ENCODE measurements around the gene KCNAB1. TPM values are rescaled to one million over a fixed set of nuclear protein-coding genes. Genes with fewer than 3 reads are reported as not detected.

KCNAB1 gene
- total RNA-seq, 1 donor from 2014 or later, result 0.21 TPM

- TF ChIP-seq, protein P1, sequence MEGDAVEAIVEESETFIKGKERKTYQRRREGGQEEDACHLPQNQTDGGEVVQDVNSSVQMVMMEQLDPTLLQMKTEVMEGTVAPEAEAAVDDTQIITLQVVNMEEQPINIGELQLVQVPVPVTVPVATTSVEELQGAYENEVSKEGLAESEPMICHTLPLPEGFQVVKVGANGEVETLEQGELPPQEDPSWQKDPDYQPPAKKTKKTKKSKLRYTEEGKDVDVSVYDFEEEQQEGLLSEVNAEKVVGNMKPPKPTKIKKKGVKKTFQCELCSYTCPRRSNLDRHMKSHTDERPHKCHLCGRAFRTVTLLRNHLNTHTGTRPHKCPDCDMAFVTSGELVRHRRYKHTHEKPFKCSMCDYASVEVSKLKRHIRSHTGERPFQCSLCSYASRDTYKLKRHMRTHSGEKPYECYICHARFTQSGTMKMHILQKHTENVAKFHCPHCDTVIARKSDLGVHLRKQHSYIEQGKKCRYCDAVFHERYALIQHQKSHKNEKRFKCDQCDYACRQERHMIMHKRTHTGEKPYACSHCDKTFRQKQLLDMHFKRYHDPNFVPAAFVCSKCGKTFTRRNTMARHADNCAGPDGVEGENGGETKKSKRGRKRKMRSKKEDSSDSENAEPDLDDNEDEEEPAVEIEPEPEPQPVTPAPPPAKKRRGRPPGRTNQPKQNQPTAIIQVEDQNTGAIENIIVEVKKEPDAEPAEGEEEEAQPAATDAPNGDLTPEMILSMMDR (IDR thresholded peaks at IDR 0.05), result no peak
- H3K36me3 Mint-ChIP-seq (ENCODE audit: unreplicated experiment), result no peaks in the 10 kb centered on the region
- no peaks in the 10 kb centered on the region for H3K9me3 Mint-ChIP-seq (ENCODE audit: unreplicated experiment)
- H3K27me3 Mint-ChIP-seq (ENCODE audit: unreplicated experiment), result peaks cover 14% of the 10 kb centered on the region
- DNase-seq (ENCODE audit: extremely low spot score, unreplicated experiment), result no peak
- H3K27ac Mint-ChIP-seq (ENCODE audit: unreplicated experiment), result no peak overlapping the region
- H3K4me1 Mint-ChIP-seq (ENCODE audit: unreplicated experiment), result peaks cover 7% of the 10 kb centered on the region
- no peak overlapping the region for H3K4me3 Mint-ChIP-seq (ENCODE audit: unreplicated experiment)
These were observed 177.6 kb downstream of the KCNAB1 start for GRCh38 chr3:156298014-156298413.

- TF ChIP-seq, protein P1 (IDR thresholded peaks at IDR 0.05), result no peak
- Mint-ChIP-seq H3K4me1 (ENCODE audit: unreplicated experiment) (peaks cover 7% of the 10 kb centered on the region), H3K27ac (ENCODE audit: unreplicated experiment) (no peak overlapping the region), H3K27me3 (ENCODE audit: unreplicated experiment) (peaks cover 5% of the 10 kb centered on the region), H3K9me3 (ENCODE audit: unreplicated experiment) (no peaks in the 10 kb centered on the region), H3K36me3 (ENCODE audit: unreplicated experiment) (no peaks in the 10 kb centered on the region), H3K4me3 (ENCODE audit: unreplicated experiment) (no peak overlapping the region)
- DNase-seq (ENCODE audit: extremely low spot score, unreplicated experiment), result no peak
These were observed 178.6 kb downstream of the KCNAB1 start for GRCh38 chr3:156298938-156299337.

GRCh38 chr3:156299569-156299968 lies 179.2 kb downstream of the KCNAB1 start:
- Mint-ChIP-seq H3K27ac (ENCODE audit: unreplicated experiment) (no peak overlapping the region), H3K4me1 (ENCODE audit: unreplicated experiment) (peaks cover 9% of the 10 kb centered on the region), H3K4me3 (ENCODE audit: unreplicated experiment) (no peak overlapping the region), H3K9me3 (ENCODE audit: unreplicated experiment) (no peaks in the 10 kb centered on the region), H3K36me3 (ENCODE audit: unreplicated experiment) (no peaks in the 10 kb centered on the region), H3K27me3 (ENCODE audit: unreplicated experiment) (peaks cover 3% of the 10 kb centered on the region)
- TF ChIP-seq, protein P1 (IDR thresholded peaks at IDR 0.05), result no peak
- DNase-seq (ENCODE audit: extremely low spot score, unreplicated experiment), result no peak

GRCh38 chr3:156300371-156300770 lies 180.0 kb downstream of the KCNAB1 start:
- H3K4me1 Mint-ChIP-seq (ENCODE audit: unreplicated experiment), result peaks cover 13% of the 10 kb centered on the region
- H3K36me3 Mint-ChIP-seq (ENCODE audit: unreplicated experiment), result no peaks in the 10 kb centered on the region
- H3K9me3 Mint-ChIP-seq (ENCODE audit: unreplicated experiment), result no peaks in the 10 kb centered on the region
- H3K4me3 Mint-ChIP-seq (ENCODE audit: unreplicated experiment), result no peak overlapping the region
- peaks cover 3% of the 10 kb centered on the region for H3K27me3 Mint-ChIP-seq (ENCODE audit: unreplicated experiment)
- DNase-seq (ENCODE audit: extremely low spot score, unreplicated experiment), result no peak
- H3K27ac Mint-ChIP-seq (ENCODE audit: unreplicated experiment), result no peak overlapping the region
- TF ChIP-seq, protein P1 (IDR thresholded peaks at IDR 0.05), result no peak

- Mint-ChIP-seq H3K4me1 (ENCODE audit: unreplicated experiment) (peaks cover 13% of the 10 kb centered on the region), H3K4me3 (ENCODE audit: unreplicated experiment) (no peak overlapping the region), H3K27me3 (ENCODE audit: unreplicated experiment) (no peaks in the 10 kb centered on the region), H3K36me3 (ENCODE audit: unreplicated experiment) (no peaks in the 10 kb centered on the region), H3K27ac (ENCODE audit: unreplicated experiment) (no peak overlapping the region), H3K9me3 (ENCODE audit: unreplicated experiment) (no peaks in the 10 kb centered on the region)
- TF ChIP-seq, protein P1 (IDR thresholded peaks at IDR 0.05), result no peak
- DNase-seq (ENCODE audit: extremely low spot score, unreplicated experiment), result no peak
These were observed 180.8 kb downstream of the KCNAB1 start for GRCh38 chr3:156300929-156301840.

Data from osteocyte (in vitro differentiated cells).